ENCODE measurements around the gene SCN3B. TPM values are rescaled to one million over a fixed set of nuclear protein-coding genes. Genes with fewer than 3 reads are reported as not detected.

SCN3B gene
- total RNA-seq, 3 donors from 2014 or later: 1.9 to 2.6 (median 1.9) TPM

GRCh38 chr11:123588117-123588863 lies 66.1 kb downstream of the SCN3B start:
- Histone ChIP-seq H3K9me3 (no peaks in the 10 kb centered on the region), H3K27me3 (no peaks in the 10 kb centered on the region), H3K27ac (no peak overlapping the region), H3K4me3 (no peak overlapping the region), H3K4me1 (no peaks in the 10 kb centered on the region), H3K36me3 (no peaks in the 10 kb centered on the region)
- no peak for DNase-seq (ENCODE audit: low spot score in 2 of 2)
- intact Hi-C loops (cut with DNase I; ENCODE audit: low total_unique reads): no loop called here
- TF ChIP-seq CTCF (IDR thresholded peaks at IDR 0.05) (no peak), POLR2AphosphoS5 (IDR thresholded peaks at IDR 0.05) (no peak), POLR2A (IDR thresholded peaks at IDR 0.05) (no peak)

GRCh38 chr11:123587559-123587958 lies 66.9 kb downstream of the SCN3B start:
- Histone ChIP-seq H3K9me3 (no peaks in the 10 kb centered on the region), H3K4me3 (no peak overlapping the region), H3K4me1 (no peaks in the 10 kb centered on the region), H3K27me3 (no peaks in the 10 kb centered on the region), H3K36me3 (no peaks in the 10 kb centered on the region), H3K27ac (no peak overlapping the region)
- no peak for DNase-seq (ENCODE audit: low spot score in 2 of 2)
- intact Hi-C loops (cut with DNase I; ENCODE audit: low total_unique reads): no loop called here
- TF ChIP-seq POLR2A (IDR thresholded peaks at IDR 0.05) (no peak), POLR2AphosphoS5 (IDR thresholded peaks at IDR 0.05) (no peak), CTCF (IDR thresholded peaks at IDR 0.05) (no peak)

- H3K27me3 ChIP-seq: no peaks in the 10 kb centered on the region
- H3K4me1 ChIP-seq: no peaks in the 10 kb centered on the region
- no peak for DNase-seq (ENCODE audit: low spot score in 2 of 2)
- no peak for TF ChIP-seq POLR2AphosphoS5 (IDR thresholded peaks at IDR 0.05)
- no peak overlapping the region for H3K4me3 ChIP-seq
- H3K27ac ChIP-seq: no peak overlapping the region
- no peaks in the 10 kb centered on the region for H3K36me3 ChIP-seq
- H3K9me3 ChIP-seq: no peaks in the 10 kb centered on the region
- intact Hi-C loops (cut with DNase I; ENCODE audit: low total_unique reads): no loop called here
These were observed 67.4 kb downstream of the SCN3B start for GRCh38 chr11:123587044-123587443.

- Histone ChIP-seq H3K9me3 (no peaks in the 10 kb centered on the region), H3K27me3 (no peaks in the 10 kb centered on the region), H3K27ac (no peak overlapping the region), H3K4me3 (no peak overlapping the region), H3K36me3 (no peaks in the 10 kb centered on the region), H3K4me1 (no peaks in the 10 kb centered on the region)
- no peak for TF ChIP-seq POLR2AphosphoS5 (IDR thresholded peaks at IDR 0.05)
- no peak for TF ChIP-seq CTCF (IDR thresholded peaks at IDR 0.05)
- no peak for TF ChIP-seq POLR2A (IDR thresholded peaks at IDR 0.05)
- DNase-seq (ENCODE audit: low spot score in 2 of 2): no peak
- intact Hi-C loops (cut with DNase I; ENCODE audit: low total_unique reads): no loop called here
These were observed 67.9 kb downstream of the SCN3B start for GRCh38 chr11:123586568-123586967.

GRCh38 chr11:123585706-123586105 lies 68.7 kb downstream of the SCN3B start:
- no peak for TF ChIP-seq CTCF (IDR thresholded peaks at IDR 0.05)
- TF ChIP-seq POLR2AphosphoS5 (IDR thresholded peaks at IDR 0.05): no peak
- no peak for TF ChIP-seq POLR2A (IDR thresholded peaks at IDR 0.05)
- no peaks in the 10 kb centered on the region for H3K9me3 ChIP-seq
- H3K36me3 ChIP-seq: no peaks in the 10 kb centered on the region
- no peak overlapping the region for H3K27ac ChIP-seq
- peaks cover 0 to 3% of the 10 kb centered on the region in 2 donors for H3K4me1 ChIP-seq
- H3K4me3 ChIP-seq: no peak overlapping the region
- no peak for DNase-seq (ENCODE audit: low spot score in 2 of 2)
- H3K27me3 ChIP-seq: no peaks in the 10 kb centered on the region
- intact Hi-C loops (cut with DNase I; ENCODE audit: low total_unique reads): no loop called here

Data from breast epithelium (tissue), 4 donors.